HFF-Myc (cell line): ENCODE measurements around the gene CD46.

Experiments used
- DNase-seq: peaks from one replicate; pipeline ENCODE4 v3.0.0-alpha.2; 2011; ENCODE audit warnings: low read depth; ENCODE audit errors: extremely low read depth
- H3K4me3 ChIP-seq: replicated peaks from 2 replicates; pipeline ENCODE4 v1.5.1; 2011; ENCODE audit warnings: low read depth, mild to moderate bottlenecking, control low read depth, low read length
- CTCF ChIP-seq: IDR thresholded peaks from 2 replicates; pipeline ENCODE4 v1.5.1; 2012; ENCODE audit warnings: mild to moderate bottlenecking, low read depth, low read length, control low read depth; ENCODE audit errors: missing control alignments

The CD46 gene

DNA sequence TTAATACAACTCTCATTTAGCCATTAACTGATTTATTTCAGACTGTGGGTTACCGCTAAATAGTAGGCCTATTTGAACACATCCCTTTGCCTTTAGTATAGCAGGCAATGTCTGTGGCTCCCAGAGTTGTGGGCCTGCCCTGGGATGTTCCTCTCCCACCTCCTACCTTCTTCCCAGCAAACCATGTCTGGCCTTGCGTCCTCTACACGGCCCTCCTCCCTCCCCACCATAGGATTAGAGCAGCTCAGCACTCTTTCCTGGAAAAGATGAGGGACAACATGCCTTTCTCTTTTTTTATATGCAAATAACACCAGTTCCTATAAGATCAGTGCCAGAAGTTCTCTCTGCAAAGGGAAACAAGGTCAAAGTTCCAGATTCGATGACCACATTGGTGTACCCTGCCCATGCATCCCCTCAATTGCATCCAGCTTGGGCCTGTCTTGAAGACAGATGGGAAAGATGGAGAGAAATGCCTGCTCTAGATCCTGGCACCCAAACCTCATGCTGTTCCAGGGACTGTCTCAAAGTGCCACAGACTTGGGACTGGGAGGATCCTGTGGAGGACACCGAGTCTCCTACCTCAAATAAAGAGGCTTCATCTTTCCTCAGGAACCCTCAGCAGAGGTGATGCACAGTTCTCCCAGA is 57.2 kb downstream of the CD46 start:
- DNase-seq = no peak
- no peak overlapping the region for H3K4me3 ChIP-seq
- no peak for TF ChIP-seq CTCF

DNA sequence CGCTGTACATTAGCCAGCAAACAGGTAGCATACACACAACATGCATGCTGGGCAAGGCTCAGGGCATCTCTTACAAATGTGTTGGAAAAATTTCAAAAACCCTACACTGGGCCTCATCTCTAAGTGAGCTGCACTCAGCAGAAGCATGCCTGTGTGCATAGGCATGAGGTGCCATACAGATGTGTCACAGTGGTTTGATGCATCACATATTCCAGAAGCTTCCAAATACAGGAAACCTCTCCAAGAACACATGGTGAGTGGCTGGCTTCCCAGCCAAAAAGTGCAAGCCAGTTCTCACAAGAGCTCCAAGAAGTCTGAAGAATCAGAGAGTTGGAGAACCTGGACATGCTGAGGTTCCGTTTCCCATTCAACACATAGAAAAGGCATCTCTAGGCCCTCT is 58.3 kb downstream of the CD46 start:
- no peak for DNase-seq
- H3K4me3 ChIP-seq = no peak overlapping the region
- TF ChIP-seq CTCF = no peak

DNA sequence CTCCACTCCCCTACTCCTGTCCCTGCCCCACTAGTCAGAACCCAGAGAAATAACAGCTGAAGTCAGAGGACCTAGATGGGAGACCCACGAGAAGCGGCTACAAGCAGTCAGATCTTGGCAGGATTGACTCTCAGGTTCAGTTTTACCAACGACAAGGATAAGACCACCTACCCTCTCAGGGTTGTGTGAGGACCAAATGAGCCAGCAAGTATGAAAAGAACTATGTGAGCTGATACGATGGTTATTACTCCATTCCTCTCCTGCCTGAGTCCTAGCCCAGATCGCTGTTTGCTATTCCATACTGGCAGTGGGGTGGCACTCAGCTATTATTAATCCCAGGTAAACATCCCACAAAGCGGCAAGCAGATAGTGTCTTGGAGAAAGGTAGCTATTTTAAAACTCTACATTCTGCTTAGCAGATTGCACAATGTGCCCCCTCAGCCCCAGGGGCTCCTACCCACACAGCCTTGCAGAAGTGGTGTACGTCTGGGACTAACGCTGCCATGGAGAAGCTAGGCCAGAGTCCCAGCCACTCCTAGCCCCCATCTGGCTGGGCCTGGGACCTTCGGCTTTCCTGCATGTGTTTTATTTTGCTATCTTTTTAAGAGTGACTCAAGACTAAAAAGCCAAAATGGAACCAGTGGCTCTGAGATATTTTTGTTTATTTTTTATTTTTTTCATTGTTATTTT is 58.9 kb downstream of the CD46 start:
- DNase-seq = no peak
- H3K4me3 ChIP-seq = no peak overlapping the region
- TF ChIP-seq CTCF = no peak

- no peak for DNase-seq
- TF ChIP-seq CTCF = no peak
- no peak overlapping the region for H3K4me3 ChIP-seq
These were observed 59.5 kb downstream of the CD46 start for GRCh38 chr1:207811319-207811718.

GRCh38 chr1:207811920-207812720 is 60.3 kb downstream of the CD46 start:
- H3K4me3 ChIP-seq = no peak overlapping the region
- no peak for DNase-seq
- peak; percentile 64 for TF ChIP-seq CTCF

DNA sequence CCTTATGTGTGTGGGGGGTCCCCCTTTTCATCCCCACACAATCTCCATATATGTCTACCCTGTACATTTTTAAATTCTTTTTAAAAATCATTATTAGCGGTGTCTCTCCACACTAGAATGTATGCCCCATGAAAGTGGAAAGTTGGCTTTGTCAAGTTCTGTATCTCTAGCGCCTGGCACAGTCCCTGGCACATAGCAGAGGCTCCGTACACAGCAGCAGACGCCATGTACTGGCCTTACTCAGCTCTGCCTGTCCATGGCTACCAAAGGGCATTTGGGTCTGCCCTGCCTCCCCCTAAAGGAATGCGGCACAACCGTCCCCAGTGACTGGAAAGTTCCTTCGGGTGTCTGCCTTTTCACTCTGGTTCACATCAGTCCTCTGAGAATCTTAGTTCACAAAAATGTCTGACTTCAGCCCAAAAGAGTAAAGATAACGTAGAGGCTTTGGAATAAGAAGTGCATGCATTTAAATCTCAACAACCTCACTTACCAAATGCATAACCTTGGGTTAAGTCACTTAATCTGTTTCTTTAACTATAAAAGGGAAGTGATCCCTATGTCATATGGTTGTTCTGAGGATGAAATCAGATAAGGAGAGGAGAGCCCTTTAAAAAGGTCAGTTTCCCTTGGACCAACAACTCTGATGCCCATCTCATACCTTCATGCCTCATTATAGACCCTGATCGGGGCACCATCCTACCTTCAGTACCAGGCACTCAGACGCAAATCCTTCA is 61.1 kb downstream of the CD46 start:
- DNase-seq = no peak
- TF ChIP-seq CTCF = no peak
- no peak overlapping the region for H3K4me3 ChIP-seq
